CD4-positive, alpha-beta T cell treated with Interleukin-15 for 1 hour (primary cell): ENCODE measurements around the gene MUC5B.
A peak's percentile ranks its signal among the peaks of the same experiment; 100 is the strongest.
"Not testable (repeated sequence)": the region's sequence is repeated elsewhere in the genome, so short reads cannot be mapped to it uniquely, and the experiment has no call there.

Source experiments
- DNase-seq: peaks from one replicate; pipeline ENCODE4 v3.0.0-alpha.2; 2020

The MUC5B gene

GRCh38 chr11:1233351-1234053 lies 10.6 kb downstream of the MUC5B start:
- no peak for DNase-seq

- DNase-seq, result no peak
Observed at GRCh38 chr11:1234054-1234720, 11.3 kb downstream of the MUC5B start.

- DNase-seq, result peak; percentile 4
Observed at GRCh38 chr11:1234771-1235305, 12.0 kb downstream of the MUC5B start.

DNA sequence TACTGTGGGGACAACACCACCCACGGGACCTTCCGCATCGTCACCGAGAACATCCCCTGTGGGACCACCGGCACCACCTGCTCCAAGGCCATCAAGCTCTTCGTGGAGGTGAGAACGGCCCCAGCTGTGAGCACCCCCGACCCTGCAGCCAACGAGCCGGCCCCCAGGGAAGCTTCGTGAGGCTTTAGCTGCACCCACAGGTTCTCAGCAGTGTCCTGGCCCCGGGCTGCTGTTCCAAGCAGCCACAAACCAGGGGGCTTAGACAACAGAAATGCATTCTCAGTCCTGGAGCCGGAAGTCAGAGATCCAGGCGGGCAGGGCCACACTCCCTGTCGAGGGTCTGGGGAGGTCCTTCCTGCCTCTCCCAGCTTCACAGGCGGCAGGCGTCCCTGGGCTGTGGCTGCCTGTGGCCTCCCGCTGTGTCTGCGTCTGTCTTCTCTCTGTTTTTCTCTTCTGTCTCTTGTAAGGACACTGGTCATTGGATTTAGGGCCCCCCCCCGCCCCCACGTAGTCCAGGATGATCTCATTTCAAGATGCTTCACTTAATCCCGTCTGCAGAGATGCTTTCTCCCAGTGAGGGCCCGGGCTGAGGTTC lies 12.5 kb downstream of the MUC5B start:
- DNase-seq, result peak; percentile 11

- DNase-seq, result no peak
Observed at GRCh38 chr11:1235901-1236315, 13.0 kb downstream of the MUC5B start.

DNA sequence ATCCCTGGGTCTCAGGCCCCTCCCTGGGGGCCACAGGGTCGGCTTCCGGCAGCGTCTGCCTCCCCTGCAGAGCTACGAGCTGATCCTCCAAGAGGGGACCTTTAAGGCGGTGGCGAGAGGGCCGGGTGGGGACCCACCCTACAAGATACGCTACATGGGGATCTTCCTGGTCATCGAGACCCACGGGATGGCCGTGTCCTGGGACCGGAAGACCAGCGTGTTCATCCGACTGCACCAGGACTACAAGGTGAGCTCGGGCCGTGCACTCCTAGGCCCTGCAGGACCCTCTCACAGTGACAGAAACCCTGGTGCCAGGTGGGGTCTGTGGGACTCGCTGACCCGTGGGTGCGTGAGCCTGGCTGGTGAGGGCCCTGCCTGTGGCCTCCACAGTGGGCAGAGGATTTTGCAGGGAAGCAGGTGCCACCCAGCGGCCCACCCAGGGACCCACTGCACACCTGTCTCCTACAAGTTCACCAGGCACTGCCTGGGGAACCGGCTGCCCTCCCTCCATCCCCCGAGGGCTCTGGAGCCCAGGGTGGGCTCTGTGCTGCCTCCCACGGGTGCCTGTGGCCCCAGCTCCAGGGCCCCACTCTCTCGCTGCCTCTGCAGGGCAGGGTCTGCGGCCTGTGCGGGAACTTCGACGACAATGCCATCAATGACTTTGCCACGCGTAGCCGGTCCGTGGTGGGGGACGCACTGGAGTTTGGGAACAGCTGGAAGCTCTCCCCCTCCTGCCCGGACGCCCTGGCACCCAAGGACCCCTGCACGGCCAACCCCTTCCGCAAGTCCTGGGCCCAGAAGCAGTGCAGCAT lies 13.7 kb downstream of the MUC5B start:
- no peak for DNase-seq

GRCh38 chr11:1237128-1237580 lies 14.3 kb downstream of the MUC5B start:
- no peak for DNase-seq

DNA sequence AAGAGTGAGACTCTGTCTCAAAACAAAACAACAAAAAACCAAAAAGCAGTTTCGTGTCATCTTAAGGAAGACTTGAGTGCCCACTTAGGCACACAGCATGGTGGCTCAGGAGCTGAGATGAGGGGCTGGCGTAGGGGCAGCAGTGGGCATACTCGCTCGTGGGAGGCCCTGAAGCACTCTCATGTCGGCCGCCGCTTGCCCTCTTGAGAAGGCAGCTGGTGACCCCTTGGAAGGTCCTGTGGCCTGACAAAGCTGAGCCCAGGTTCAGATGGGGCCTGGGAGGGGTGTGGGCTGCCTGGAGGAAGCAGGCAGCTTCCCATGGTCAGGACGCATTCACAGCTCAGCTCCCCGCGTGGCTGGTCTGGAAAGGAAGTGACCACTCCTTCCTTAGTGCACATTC lies 15.0 kb downstream of the MUC5B start:
- DNase-seq, result no peak

- DNase-seq, result no peak
Observed at GRCh38 chr11:1238767-1239595, 16.1 kb downstream of the MUC5B start.

DNA sequence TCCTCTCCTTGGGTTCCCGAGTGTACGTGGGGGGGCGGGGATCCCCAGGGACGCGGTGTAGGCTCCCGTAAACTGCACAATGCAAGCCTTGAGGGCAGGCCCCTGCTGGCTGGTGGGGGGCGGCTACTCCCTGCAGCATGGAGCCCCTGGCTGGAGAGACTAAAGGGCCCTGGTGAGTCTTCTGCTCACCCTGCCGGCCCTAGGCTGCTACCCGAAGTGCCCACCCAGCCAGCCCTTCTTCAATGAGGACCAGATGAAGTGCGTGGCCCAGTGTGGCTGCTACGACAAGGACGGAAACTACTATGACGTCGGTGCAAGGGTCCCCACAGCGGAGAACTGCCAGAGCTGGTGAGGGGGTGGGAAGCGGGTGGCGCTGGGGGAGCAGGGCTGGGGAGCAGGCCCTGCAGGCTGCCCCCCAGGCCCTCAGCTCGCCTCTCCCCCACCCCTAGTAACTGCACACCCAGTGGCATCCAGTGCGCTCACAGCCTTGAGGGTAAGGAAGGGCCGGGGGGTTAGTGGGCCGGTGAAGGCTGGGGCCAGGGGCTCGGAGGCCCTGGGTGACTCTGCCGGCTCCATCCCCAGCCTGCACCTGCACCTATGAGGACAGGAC lies 16.8 kb downstream of the MUC5B start:
- no peak for DNase-seq

DNA sequence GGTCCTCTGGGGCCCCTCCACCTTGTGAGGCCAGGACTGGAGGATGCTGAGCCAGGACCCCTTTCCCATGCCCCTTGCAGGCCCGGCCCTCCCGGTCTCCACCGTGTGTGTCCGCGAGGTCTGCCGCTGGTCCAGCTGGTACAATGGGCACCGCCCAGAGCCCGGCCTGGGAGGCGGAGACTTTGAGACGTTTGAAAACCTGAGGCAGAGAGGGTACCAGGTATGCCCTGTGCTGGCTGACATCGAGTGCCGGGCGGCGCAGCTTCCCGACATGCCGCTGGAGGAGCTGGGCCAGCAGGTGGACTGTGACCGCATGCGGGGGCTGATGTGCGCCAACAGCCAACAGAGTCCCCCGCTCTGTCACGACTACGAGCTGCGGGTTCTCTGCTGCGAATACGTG lies 17.9 kb downstream of the MUC5B start:
- DNase-seq, result no peak

GRCh38 chr11:1241706-1242105 lies 18.8 kb downstream of the MUC5B start:
- DNase-seq, result no peak

DNA sequence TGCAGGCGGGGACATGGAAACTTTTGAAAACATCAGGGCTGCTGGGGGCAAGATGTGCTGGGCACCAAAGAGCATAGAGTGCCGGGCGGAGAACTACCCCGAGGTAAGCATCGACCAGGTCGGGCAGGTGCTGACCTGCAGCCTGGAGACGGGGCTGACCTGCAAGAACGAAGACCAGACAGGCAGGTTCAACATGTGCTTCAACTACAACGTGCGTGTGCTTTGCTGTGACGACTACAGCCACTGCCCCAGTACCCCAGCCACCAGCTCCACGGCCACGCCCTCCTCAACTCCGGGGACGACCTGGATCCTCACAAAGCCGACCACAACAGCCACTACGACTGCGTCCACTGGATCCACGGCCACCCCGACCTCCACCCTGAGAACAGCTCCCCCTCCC lies 19.4 kb downstream of the MUC5B start:
- no peak for DNase-seq

DNA sequence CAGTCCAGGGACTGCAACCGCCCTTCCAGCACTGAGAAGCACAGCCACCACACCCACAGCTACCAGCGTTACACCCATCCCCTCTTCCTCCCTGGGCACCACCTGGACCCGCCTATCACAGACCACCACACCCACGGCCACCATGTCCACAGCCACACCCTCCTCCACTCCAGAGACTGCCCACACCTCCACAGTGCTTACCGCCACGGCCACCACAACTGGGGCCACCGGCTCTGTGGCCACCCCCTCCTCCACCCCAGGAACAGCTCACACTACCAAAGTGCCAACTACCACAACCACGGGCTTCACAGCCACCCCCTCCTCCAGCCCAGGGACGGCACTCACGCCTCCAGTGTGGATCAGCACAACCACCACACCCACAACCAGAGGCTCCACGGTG lies 19.9 kb downstream of the MUC5B start:
- not testable (repeated sequence) for DNase-seq

DNA sequence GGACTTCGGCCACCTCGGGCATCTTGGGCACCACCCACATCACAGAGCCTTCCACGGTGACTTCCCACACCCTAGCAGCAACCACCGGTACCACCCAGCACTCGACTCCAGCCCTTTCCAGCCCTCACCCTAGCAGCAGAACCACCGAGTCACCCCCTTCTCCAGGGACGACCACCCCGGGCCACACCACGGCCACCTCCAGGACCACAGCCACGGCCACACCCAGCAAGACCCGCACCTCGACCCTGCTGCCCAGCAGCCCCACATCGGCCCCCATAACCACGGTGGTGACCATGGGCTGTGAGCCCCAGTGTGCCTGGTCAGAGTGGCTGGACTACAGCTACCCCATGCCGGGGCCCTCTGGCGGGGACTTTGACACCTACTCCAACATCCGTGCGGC lies 20.7 kb downstream of the MUC5B start:
- DNase-seq, result not testable (repeated sequence)

- DNase-seq, result not testable (repeated sequence)
Observed at GRCh38 chr11:1244557-1244956, 21.7 kb downstream of the MUC5B start.

DNA sequence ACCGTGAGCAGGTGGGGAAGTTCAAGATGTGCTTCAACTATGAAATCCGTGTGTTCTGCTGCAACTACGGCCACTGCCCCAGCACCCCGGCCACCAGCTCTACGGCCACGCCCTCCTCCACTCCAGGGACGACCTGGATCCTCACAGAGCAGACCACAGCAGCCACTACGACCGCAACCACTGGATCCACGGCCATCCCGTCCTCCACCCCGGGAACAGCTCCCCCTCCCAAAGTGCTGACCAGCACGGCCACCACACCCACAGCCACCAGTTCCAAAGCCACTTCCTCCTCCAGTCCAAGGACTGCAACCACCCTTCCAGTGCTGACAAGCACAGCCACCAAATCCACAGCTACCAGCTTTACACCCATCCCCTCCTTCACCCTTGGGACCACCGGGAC lies 22.9 kb downstream of the MUC5B start:
- not testable (repeated sequence) for DNase-seq

GRCh38 chr11:1246301-1246700 lies 23.4 kb downstream of the MUC5B start:
- DNase-seq, result not testable (repeated sequence)

GRCh38 chr11:1247026-1247425 lies 24.2 kb downstream of the MUC5B start:
- not testable (repeated sequence) for DNase-seq

GRCh38 chr11:1248951-1249350 lies 26.1 kb downstream of the MUC5B start:
- not testable (repeated sequence) for DNase-seq

DNA sequence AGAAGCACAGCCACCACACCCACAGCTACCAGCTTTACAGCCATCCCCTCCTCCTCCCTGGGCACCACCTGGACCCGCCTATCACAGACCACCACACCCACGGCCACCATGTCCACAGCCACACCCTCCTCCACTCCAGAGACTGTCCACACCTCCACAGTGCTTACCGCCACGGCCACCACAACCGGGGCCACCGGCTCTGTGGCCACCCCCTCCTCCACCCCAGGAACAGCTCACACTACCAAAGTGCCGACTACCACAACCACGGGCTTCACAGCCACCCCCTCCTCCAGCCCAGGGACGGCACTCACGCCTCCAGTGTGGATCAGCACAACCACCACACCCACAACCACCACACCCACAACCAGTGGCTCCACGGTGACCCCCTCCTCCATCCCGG lies 27.5 kb downstream of the MUC5B start:
- not testable (repeated sequence) for DNase-seq
